Dermis blood vessel endothelial cell (primary cell): ENCODE data around the gene LILRB2. TPM values are rescaled to one million over a fixed set of nuclear protein-coding genes. Genes with fewer than 3 reads are reported as not detected.
"Not testable (repeated sequence)": the region's sequence is repeated elsewhere in the genome, so short reads cannot be mapped to it uniquely, and the experiment has no call there.

Experiments
- DNase-seq: peaks from one replicate; pipeline ENCODE4 v3.0.0; 2010
- total RNA-seq: library from RNA; depleted of rRNA; stranded (reverse); fragments of >200 nt; gene quantifications from 2 replicates; pipeline ENCODE4 v1.2.3, GENCODE V29; 2014

The LILRB2 gene
- total RNA-seq, 1 donor from 2014 or later, result not detected

- DNase-seq, result no peak
Measured at GRCh38 chr19:54302257-54302656, 21.3 kb upstream of the LILRB2 start.

DNA sequence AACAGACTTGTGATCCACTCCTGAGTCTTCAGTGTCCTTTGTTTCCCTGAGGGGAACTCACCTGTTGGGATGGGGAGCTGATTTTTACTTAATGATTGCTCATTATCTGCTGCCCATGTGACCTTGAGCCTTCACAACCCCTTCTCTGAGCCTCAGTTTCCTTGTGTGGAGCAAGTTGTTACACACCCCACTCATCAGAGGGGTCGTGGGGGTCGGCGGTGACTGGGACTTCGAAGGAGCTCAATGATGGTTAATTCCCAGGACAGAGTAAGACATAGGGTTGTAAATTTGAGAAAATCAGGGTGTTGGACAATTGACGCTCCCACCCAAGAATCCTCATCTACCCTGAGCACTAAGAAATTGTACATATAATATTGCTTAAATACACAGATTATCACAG lies 18.6 kb upstream of the LILRB2 start:
- no peak for DNase-seq

DNA sequence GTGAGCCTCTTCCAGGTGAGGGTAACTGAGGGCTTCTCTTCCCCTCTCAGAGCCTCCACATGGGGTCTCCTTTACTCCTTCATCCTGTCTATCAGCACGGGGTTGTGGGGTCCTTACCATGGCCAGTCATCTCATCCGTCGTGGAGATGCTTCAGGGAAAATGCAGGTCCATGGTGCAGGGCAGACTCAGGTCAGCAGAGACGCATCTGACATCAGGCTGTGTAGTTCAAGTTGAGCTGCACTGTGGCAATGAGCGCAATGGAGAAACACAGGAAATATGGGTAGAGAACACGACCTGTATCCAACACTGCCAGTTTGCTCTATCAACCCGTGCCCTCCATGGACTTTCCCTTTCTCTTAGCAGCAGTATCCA lies 18.2 kb upstream of the LILRB2 start:
- no peak for DNase-seq

DNA sequence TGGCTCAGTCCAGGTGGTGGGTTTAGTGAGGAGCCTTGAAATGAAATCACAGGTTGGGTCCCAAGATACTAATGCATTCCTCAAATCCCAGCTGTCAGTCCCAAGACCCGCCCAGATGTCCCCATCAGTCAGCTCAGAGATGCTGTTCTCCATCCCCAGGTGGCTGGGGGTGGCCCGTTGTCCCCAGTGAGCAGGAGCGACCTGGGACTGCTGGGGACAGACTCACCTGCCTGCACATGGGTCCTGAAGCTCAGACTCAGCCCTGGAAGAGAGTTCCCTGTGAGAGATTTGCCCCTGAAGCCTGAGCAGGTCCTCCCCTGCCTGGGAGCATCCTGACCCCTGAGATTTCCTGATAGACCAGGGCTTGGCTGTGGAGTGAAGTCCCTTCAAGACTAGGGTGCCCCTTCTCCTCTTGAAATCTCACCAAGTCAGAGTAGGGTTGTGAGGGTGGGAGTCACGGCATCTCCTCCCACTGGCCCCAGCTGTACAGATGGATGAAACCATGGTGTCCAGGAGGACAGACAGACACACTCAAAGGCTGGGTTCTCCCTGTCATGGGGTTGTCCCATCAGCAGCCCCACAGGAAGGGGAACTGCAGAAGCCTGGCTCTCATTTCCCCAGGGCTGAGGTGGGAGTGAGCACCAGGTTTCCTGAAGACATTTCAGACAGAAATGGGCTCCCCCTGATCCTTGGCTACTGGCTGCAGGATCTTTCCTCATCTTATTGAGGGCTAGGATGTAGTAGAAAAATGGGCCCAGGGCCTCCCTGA lies 17.6 kb upstream of the LILRB2 start:
- DNase-seq, result no peak

DNA sequence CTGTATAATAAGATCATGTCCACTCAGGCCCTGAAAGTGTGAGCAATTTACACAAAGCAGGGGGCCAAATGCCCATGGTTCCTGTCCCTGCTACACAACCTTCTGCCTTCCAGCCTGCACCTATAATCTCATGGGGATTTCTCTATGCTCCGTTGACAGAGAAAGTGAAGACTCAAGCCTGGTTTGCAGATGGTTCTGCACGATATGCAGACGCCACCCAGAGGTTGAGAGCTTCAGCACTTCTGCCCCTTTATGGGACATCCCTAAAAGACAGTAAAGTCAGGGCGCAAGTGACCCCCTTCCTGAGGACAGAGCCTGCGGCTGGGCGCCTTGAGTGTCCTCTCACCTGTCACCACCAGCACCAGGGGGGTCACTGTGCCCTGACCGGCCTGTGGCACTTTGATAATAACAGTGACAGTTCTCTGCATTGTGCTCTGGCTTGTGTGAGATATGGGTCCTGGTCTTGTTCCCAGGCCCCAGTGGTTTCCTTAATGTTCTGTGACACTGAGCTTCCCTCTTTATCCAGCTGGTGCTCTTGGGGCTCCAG lies 16.9 kb upstream of the LILRB2 start:
- DNase-seq, result peak; percentile 7

DNA sequence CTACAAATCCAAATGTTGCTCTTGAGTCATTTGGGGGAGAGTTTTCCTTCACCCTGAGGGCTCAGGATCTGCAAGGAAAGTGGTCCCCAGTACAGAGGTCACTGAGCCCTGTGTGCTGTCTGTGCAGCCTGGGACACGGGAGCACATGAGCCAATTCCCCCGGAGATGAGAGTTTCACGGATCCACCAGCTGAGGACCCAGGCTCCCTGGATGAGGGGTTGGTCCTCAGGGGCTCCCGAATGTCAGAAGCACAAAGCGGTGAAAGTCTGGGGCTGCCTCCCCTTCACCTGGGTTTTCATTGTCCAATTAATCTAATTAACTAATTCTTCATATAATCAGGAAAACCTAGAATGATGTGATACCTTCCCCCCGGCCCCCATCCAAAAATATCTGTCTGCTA lies 13.6 kb upstream of the LILRB2 start:
- no peak for DNase-seq

DNA sequence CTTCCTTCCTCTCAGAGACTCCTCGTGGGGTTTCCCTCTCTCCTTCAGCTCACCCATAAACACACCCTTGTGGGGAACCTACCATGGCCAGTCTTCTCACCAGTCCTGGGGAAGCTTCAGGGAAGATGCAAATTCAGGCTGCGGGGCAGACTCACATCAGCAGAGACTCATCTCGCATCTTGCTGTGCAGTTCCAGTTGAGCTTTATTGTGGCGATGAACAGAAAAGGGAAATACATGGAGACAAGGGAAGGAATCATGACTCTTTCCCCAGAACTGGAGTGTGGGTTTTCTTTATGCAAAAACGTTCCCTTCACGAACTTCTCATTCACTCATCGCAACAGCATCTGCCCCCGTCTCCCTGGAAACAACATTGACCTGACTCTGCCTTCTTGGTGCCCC lies 8.2 kb upstream of the LILRB2 start:
- DNase-seq, result not testable (repeated sequence)

GRCh38 chr19:54287456-54287855 lies 6.5 kb upstream of the LILRB2 start:
- DNase-seq, result no peak

DNA sequence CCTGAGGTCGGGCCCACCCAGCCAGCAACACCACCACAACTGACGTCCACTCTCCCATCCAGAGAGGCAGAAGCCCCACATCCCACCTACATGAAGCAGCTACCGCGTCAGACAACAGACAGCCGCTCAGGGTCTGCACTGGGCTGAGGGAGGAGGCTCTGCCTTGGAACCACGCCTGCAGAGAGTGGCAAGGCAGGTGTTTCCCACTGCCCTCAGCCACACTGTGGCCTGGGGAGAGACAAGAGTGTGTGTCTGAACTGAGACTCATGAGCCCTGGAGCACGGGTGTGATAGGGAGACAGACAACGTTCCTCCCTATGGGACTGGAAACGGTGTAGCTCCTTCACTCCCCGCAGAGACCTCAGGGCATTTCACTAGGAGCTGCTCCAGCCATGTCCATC lies 5.4 kb upstream of the LILRB2 start:
- DNase-seq, result not testable (repeated sequence)

- not testable (repeated sequence) for DNase-seq
Measured at GRCh38 chr19:54285427-54286056, 4.6 kb upstream of the LILRB2 start.

DNA sequence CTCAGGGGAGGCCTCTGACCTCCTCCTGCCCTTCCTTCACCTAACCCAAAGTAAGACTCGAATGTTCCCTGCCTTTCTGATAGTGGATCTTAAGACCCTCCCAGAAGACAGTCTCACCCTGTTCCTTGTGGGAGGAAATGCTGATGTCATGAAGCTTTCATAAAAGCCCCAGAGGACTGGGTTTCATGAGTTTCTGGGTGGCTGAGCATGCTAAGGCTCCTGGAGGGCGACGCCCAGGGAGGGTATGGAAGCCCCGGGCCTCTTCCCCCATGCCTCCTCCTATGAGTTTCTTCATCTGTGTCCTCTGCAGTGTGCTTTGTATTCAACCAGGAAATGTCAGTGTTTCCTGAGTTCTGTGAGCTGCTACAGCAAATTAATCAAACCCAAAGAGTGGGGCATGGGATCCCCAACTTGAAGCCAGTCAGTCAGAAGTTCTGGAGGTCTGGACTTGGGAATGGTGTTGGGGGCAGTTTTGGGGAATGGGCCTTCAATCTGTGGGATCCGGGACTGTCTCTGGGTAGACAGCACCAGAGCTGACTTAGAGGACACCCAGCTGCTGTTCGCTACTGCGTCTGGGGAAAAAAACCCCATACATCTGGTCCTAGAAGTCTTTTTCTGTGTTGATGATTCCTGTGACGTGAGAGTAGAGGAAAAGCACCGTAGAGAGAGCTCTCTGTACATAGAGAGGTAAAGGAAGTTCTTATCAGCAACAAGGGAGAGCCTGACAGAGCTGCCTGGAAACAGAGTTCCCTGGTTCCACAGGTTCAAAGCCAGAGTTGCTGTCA lies 2.0 kb upstream of the LILRB2 start:
- peak; percentile 5 for DNase-seq

GRCh38 chr19:54281729-54282075 lies 792 bp upstream of the LILRB2 start:
- DNase-seq, result not testable (repeated sequence)

- DNase-seq, result not testable (repeated sequence)
Measured at GRCh38 chr19:54280441-54280840, 469 bp downstream of the LILRB2 start.

- not testable (repeated sequence) for DNase-seq
Measured at GRCh38 chr19:54280025-54280424, 885 bp downstream of the LILRB2 start.

DNA sequence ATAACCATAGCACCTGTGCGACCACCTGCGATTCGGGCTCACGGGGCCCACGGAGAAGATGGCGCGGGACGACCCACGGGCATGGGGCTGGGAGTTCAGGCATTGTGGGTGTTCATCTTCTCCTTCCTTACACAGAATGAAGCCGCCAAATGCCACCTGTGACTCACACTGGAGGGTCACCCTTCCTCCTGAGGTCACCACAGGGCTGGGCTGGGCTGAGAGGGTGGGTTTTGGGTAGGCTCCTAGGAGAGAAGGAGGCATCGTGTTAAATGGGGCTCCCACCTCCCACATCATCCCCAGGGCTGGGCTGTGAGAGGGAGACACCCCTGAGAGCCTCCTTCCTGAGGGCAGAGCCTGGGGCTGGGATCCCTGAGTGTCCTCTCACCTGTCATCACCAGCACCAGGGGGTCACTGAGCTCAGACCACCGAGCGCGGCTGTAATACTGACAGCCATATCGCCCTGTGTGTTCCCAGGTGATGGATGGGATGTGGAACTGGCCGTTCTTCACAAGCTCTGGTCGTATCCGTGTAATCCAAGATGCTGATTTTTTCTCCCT lies 1.4 kb downstream of the LILRB2 start:
- no peak for DNase-seq

GRCh38 chr19:54278571-54279195 lies 2.2 kb downstream of the LILRB2 start:
- not testable (repeated sequence) for DNase-seq

DNA sequence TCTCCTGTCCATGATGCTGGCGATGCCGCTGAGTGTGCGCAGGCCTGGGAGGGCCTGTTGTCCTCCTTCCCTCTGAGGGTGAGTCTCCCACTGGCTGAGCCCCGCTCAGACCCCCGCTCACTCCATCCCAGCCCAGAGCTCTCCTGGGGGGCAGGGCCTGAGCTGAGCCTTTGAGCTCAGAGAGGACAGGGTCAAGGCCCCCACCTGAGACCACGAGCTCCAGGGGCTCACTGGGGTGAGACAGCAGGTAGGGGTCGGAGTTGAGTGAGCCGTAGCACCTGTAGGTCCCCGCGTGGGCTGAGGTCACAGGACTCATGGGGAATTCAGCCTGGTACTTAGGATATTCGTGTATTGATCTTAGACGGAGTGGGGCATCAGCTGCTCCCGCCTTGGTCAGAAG lies 2.9 kb downstream of the LILRB2 start:
- DNase-seq, result not testable (repeated sequence)

DNA sequence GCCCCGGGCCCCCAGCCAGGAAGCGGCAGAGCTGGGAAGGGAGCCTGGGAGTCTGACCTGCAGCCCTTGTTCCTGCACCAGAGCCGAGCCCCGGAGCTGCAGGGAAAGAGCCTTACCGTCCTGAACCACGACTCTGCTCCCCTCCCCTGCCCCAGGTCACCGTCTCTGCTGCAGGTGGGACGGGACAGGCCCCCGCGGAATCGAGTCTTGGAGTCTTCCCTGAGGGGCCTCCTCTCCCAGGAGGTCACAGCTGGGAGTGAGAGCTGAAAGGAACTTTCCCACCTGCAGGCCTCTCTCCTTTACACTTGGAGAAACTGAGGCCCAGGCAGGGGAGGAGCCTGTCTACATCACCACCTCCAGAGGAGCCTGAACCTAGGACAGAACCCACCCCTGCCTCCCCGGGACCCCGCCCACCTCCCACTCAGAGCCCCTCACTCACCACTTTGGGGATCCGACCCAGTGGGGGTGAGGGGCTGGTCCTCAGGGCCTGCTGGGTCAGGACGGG lies 3.7 kb downstream of the LILRB2 start:
- not testable (repeated sequence) for DNase-seq

- DNase-seq, result no peak
Measured at GRCh38 chr19:54275951-54276350, 5.0 kb downstream of the LILRB2 start.

- not testable (repeated sequence) for DNase-seq
Measured at GRCh38 chr19:54274516-54274915, 6.4 kb downstream of the LILRB2 start.

- no peak for DNase-seq
Measured at GRCh38 chr19:54273821-54274220, 7.1 kb downstream of the LILRB2 start.

- not testable (repeated sequence) for DNase-seq
Measured at GRCh38 chr19:54272181-54272580, 8.7 kb downstream of the LILRB2 start.
